H1 (cell line): ENCODE results near the gene ZC3H7B. TPM values are rescaled to one million over a fixed set of nuclear protein-coding genes. Genes with fewer than 3 reads are reported as not detected.

ENCODE experiments used
- CTCF ChIA-PET: fragments of 300-600 bp; sonication (Branson Sonifier 250); formaldehyde crosslinking; loops from one replicate; lab custom pipeline; 2021; ENCODE audit not compliant: partially characterized antibody; lab: Charles Lee
- POLR2A ChIA-PET: fragments of 300-600 bp; sonication (Branson Sonifier 250); formaldehyde crosslinking; loops from one replicate; lab custom pipeline; 2021; ENCODE audit warnings: inconsistent platforms; ENCODE audit not compliant: partially characterized antibody; lab: Charles Lee
- DNase-seq, 2 experiments: peaks; one replicate each; pipeline versions ENCODE4 v3.0.0 to v3.0.0-alpha.2; 2010 to 2022; ENCODE audit warnings: low spot score in 2 of 2, low read depth in 1 of 2, mixed read lengths in 1 of 2
- FAIRE-seq: peaks from 2 replicates; lab custom pipeline; 2011; peaks lifted over from hg19 to GRCh38; lab: Jason Lieb, UNC
- H2AFZ ChIP-seq: 2 replicates; pipeline ENCODE4 v1.8.1; 2012; ENCODE audit warnings: low read length, inconsistent platforms
- H2AK5ac ChIP-seq: 2 replicates; pipeline ENCODE4 v1.6.1; 2013; ENCODE audit warnings: low read depth, low read length
- H2BK120ac ChIP-seq: replicated peaks from 2 replicates; pipeline ENCODE3; 2013; ENCODE audit warnings: low read depth, low read length, inconsistent platforms
- H2BK12ac ChIP-seq: 2 replicates; pipeline ENCODE4 v1.6.1; 2013; ENCODE audit warnings: low read depth, low read length
- H2BK15ac ChIP-seq: 2 replicates; pipeline ENCODE4 v1.6.1; 2013; ENCODE audit warnings: low read length
- H2BK20ac ChIP-seq: 2 replicates; pipeline ENCODE4 v1.6.1; 2013; ENCODE audit warnings: low read length
- H2BK5ac ChIP-seq: 2 replicates; pipeline ENCODE4 v1.6.1; 2013; ENCODE audit warnings: low read depth, low read length
- H3K14ac ChIP-seq: 2 replicates; pipeline ENCODE4 v1.6.1; 2013; ENCODE audit warnings: inconsistent platforms; ENCODE audit not compliant: insufficient read length
- H3K18ac ChIP-seq: 2 replicates; pipeline ENCODE4 v1.6.1; 2013; ENCODE audit warnings: low read length; ENCODE audit errors: extremely low read depth
- H3K23ac ChIP-seq: 2 replicates; pipeline ENCODE4 v1.6.1; 2013; ENCODE audit warnings: inconsistent platforms; ENCODE audit not compliant: insufficient read length
- H3K23me2 ChIP-seq: 2 replicates; pipeline ENCODE4 v1.6.1; 2013; ENCODE audit warnings: low read depth, low read length
- H3K27ac ChIP-seq: 2 replicates; pipeline ENCODE4 v1.6.1; 2011; ENCODE audit warnings: low read depth, low read length, inconsistent platforms
- H3K27me3 ChIP-seq, 4 experiments: replicated peaks in 1 of 4; 1 replicate in 1 of 4; 2 replicates in 3 of 4; pipeline versions ENCODE4 v1.6.1 to v1.8.1; 2011 to 2013; ENCODE audit warnings: low read length in 3 of 4, mild to moderate bottlenecking in 3 of 4, inconsistent platforms in 2 of 4, mixed read lengths in 2 of 4, moderate library complexity in 1 of 4; ENCODE audit not compliant: control insufficient read depth in 3 of 4, insufficient read depth in 3 of 4; ENCODE audit errors: extremely low read depth in 1 of 4
- H3K36me3 ChIP-seq, 4 experiments: 2 replicates each; pipeline versions ENCODE4 v1.6.1 to v1.8.1; 2011 to 2013; ENCODE audit warnings: mild to moderate bottlenecking in 4 of 4, low read length in 3 of 4, moderate library complexity in 2 of 4, control low read depth in 1 of 4, inconsistent platforms in 1 of 4; ENCODE audit not compliant: insufficient read depth in 4 of 4, control insufficient read depth in 2 of 4
- H3K4ac ChIP-seq: replicated peaks from 2 replicates; pipeline ENCODE3; 2013; ENCODE audit warnings: low read length, low read depth, mixed read lengths, inconsistent platforms; ENCODE audit not compliant: insufficient read length
- H3K4me1 ChIP-seq, 4 experiments: replicated peaks in 1 of 4; 1 replicate in 1 of 4; 2 replicates in 3 of 4; pipeline versions ENCODE4 v1.6.1 to v1.8.1; 2011 to 2013; ENCODE audit warnings: low read length in 3 of 4, inconsistent platforms in 2 of 4, mixed read lengths in 1 of 4; ENCODE audit not compliant: insufficient read depth in 4 of 4, control insufficient read depth in 3 of 4
- H3K4me2 ChIP-seq, 2 experiments: 2 replicates each; pipeline versions ENCODE4 v1.6.1 to v1.8.1; 2011 to 2013; ENCODE audit warnings: low read depth in 2 of 2, low read length in 2 of 2, control low read depth in 1 of 2, inconsistent platforms in 1 of 2, mild to moderate bottlenecking in 1 of 2; ENCODE audit not compliant: insufficient read depth in 1 of 2
- H3K4me3 ChIP-seq, 4 experiments: fragments of 200-600, 300-600 bp in 1 of 4; sonication (generic), shearing (Covaris generic), sonication (Bioruptor Twin) in 1 of 4; 2 replicates each; pipeline versions ENCODE4 v1.5.1 to v1.8.1; 2011 to 2016; ENCODE audit warnings: low read length in 4 of 4, low read depth in 3 of 4, control low read depth in 2 of 4, inconsistent platforms in 2 of 4, mild to moderate bottlenecking in 2 of 4, mixed read lengths in 1 of 4, moderate library complexity in 1 of 4; ENCODE audit not compliant: insufficient read depth in 2 of 4; ENCODE audit errors: extremely low read depth in 1 of 4
- H3K56ac ChIP-seq: replicated peaks from 2 replicates; pipeline ENCODE3; 2013; ENCODE audit warnings: low read depth, mild to moderate bottlenecking, mixed read lengths, low read length, inconsistent platforms; ENCODE audit not compliant: insufficient read length
- H3K79me1 ChIP-seq: 2 replicates; pipeline ENCODE4 v1.6.1; 2013; ENCODE audit warnings: low read depth, low read length, control low read depth
- H3K79me2 ChIP-seq, 2 experiments: 2 replicates each; pipeline versions ENCODE4 v1.6.1 to v1.8.1; 2012 to 2013; ENCODE audit warnings: low read length in 2 of 2, mild to moderate bottlenecking in 2 of 2, inconsistent platforms in 1 of 2; ENCODE audit not compliant: insufficient read depth in 2 of 2, control insufficient read depth in 1 of 2
- H3K9ac ChIP-seq, 4 experiments: replicated peaks in 1 of 4; 1 replicate in 1 of 4; 2 replicates in 3 of 4; pipeline versions ENCODE4 v1.6.1 to v1.8.1; 2011 to 2013; ENCODE audit warnings: low read depth in 3 of 4, low read length in 3 of 4, control low read depth in 2 of 4, mild to moderate bottlenecking in 2 of 4, moderate library complexity in 2 of 4, inconsistent platforms in 1 of 4; ENCODE audit errors: extremely low read depth in 1 of 4
- H3K9me3 ChIP-seq, 2 experiments: 2 replicates each; pipeline versions ENCODE4 v1.6.1 to v1.8.1; 2012 to 2013; ENCODE audit warnings: mild to moderate bottlenecking in 2 of 2, moderate library complexity in 2 of 2, control low read depth in 1 of 2, inconsistent platforms in 1 of 2, low read depth in 1 of 2, low read length in 1 of 2, mixed read lengths in 1 of 2; ENCODE audit not compliant: insufficient read depth in 2 of 2
- H4K20me1 ChIP-seq, 2 experiments: replicated peaks in 1 of 2; 2 replicates each; pipeline versions ENCODE3 to v1.8.1; 2011 to 2013; ENCODE audit warnings: inconsistent platforms in 2 of 2, low read length in 2 of 2, mild to moderate bottlenecking in 1 of 2; ENCODE audit not compliant: insufficient read depth in 2 of 2, control insufficient read depth in 1 of 2
- H4K5ac ChIP-seq: 2 replicates; pipeline ENCODE4 v1.6.1; 2013; ENCODE audit warnings: low read length, low read depth, mixed read lengths, inconsistent platforms; ENCODE audit not compliant: insufficient read length
- H4K8ac ChIP-seq: 2 replicates; pipeline ENCODE4 v1.8.0; 2013; ENCODE audit warnings: mild to moderate bottlenecking, moderate library complexity, low read length, inconsistent platforms; ENCODE audit not compliant: insufficient read depth; ENCODE audit errors: extremely low read depth
- H4K91ac ChIP-seq: replicated peaks from 2 replicates; pipeline ENCODE3; 2013; ENCODE audit warnings: low read length, mixed read lengths, inconsistent platforms; ENCODE audit not compliant: insufficient read length
- JUND ChIP-seq: IDR thresholded peaks from 2 replicates; pipeline ENCODE4 v1.6.1; 2011; ENCODE audit warnings: mild to moderate bottlenecking, improper control_type of control experiment, low read length
- RAD21 ChIP-seq, 2 experiments: IDR thresholded peaks in 1 of 2; conservative IDR thresholded peaks in 1 of 2; 2 replicates each; pipeline ENCODE4 v1.6.1; 2011; ENCODE audit warnings: low read depth in 2 of 2, low read length in 2 of 2, improper control_type of control experiment in 1 of 2, inconsistent platforms in 1 of 2, mild to moderate bottlenecking in 1 of 2, moderate library complexity in 1 of 2
- TAF1 ChIP-seq: IDR thresholded peaks from 2 replicates; pipeline ENCODE4 v1.6.1; 2011; ENCODE audit warnings: mild to moderate bottlenecking, low read depth, low read length
- WGBS, 2 experiments: shearing (Covaris generic) in 1 of 2; methylation state at CpG; one replicate each; pipeline versions ENCODE4 v1.1.6 to v1.1.7; 2013 to 2015; ENCODE audit warnings: low lambda C conversion rate in 2 of 2, mixed read lengths in 2 of 2, inconsistent platforms in 1 of 2, low coverage in 1 of 2, missing lambda C conversion rate in 1 of 2; ENCODE audit not compliant: insufficient replicate concordance in 2 of 2, insufficient coverage in 1 of 2, insufficient read length in 1 of 2; ENCODE audit errors: extremely low coverage in 1 of 2, missing lambda C conversion rate in 1 of 2; 5-methylcytosine and 5-hydroxymethylcytosine counted together
- polyA plus RNA-seq, 7 experiments: library from polyadenylated mRNA; depleted of rRNA in 3 of 7; stranded (reverse) in 5 of 7; unstranded in 2 of 7; fragments of >200 nt in 5 of 7; fragments of 200-250 nt in 2 of 7; gene quantifications; 1 replicate in 5 of 7; 2 replicates in 1 of 7; 4 replicates in 1 of 7; pipeline versions ENCODE4 v1.2.1 to v1.2.3, GENCODE V29; 2011 to 2013; ENCODE audit warnings: missing spikeins in 2 of 7, mixed read lengths in 2 of 7
- total RNA-seq: library from RNA; stranded (reverse); fragmentation: NEBNext Ultra II Directional; extraction: Animal tissue kit (Norgen Biotek cat#: 25700); gene quantifications from 2 replicates; pipeline ENCODE4 v1.2.1, GENCODE V29; 2021

ZC3H7B gene
- total and polyA plus RNA-seq, 2 of the 8 experiments (the other 6 are each of a cell fraction or from before 2014, with no cell fraction given): 35.5 to 78.6 TPM

GRCh38 chr22:41288245-41288946 lies 12.9 kb upstream of the ZC3H7B start:
- no peak overlapping the region for H3K4me3 ChIP-seq
- WGBS, 2 experiments: 82% methylated on average over 9 of the region's 9 CpGs; no CpG with 5 or more reads in 1 of the 2 experiments

More at GRCh38 chr22:41288245-41288946, 12.9 kb upstream of the ZC3H7B start:
- no peak for FAIRE-seq
- Histone ChIP-seq H2BK5ac (peak overlapping the region; percentile 58), H2BK12ac (peak overlapping the region; percentile 3), H3K23me2 (peaks cover 3% of the 10 kb centered on the region; the same call in 1 of the 2 replicates), H4K5ac (peak overlapping the region; percentile 25), H3K23ac (no peak overlapping the region), H2BK15ac (no peak overlapping the region), H3K14ac (no peak overlapping the region), H4K20me1 (peaks cover 2 to 3% of the 10 kb centered on the region in 2 experiments), H3K4me1 (peaks cover 2 to 20% (median 10%) of the 10 kb centered on the region in 4 experiments; a peak in 6 of 7 replicates), H3K27me3 (no peaks in the 10 kb centered on the region), H4K91ac (no peak overlapping the region), H3K79me1 (peaks cover 5% of the 10 kb centered on the region; the same call in 1 of the 2 replicates), H3K56ac (no peak overlapping the region), H4K8ac (no peak overlapping the region), H2BK20ac (no peak overlapping the region), H3K18ac (peak overlapping the region; percentile 7), H3K4ac (no peak overlapping the region), H3K9me3 (no peaks in the 10 kb centered on the region), H3K27ac (peak overlapping the region; percentile 55; the same call in 1 of the 2 replicates), H3K36me3 (peaks cover 1 to 13% (median 3%) of the 10 kb centered on the region in 4 experiments; a peak in 4 of 8 replicates), H3K9ac (peak overlapping the region in 2 of 4 experiments; percentile 17 to 42; a peak in 1 of 7 replicates), H2AK5ac (peak overlapping the region; percentile 2; the same call in 1 of the 2 replicates), H2AFZ (no peak overlapping the region), H3K4me2 (no peak overlapping the region), H2BK120ac (no peak overlapping the region), H3K79me2 (peaks cover 5 to 21% of the 10 kb centered on the region in 2 experiments; a peak in 3 of 4 replicates)
- 0 out of 2 replicates have a peak, but pooled peaks have one; percentile 45 for TF ChIP-seq TAF1
- no peak for TF ChIP-seq RAD21 (IDR thresholded peaks at IDR 0.05 in 1 of 2, conservative IDR thresholded peaks at IDR 0.05 in 1 of 2; ENCODE audit: low read depth in 2 of 2, low read length in 2 of 2)
- TF ChIP-seq JUND: peak; percentile 53; the same call in 1 of the 2 replicates
- CTCF ChIA-PET: interaction anchor here (0.6 to 1.6 kb wide), 4 partner anchors 11 to 178 kb away, joined by 3 read pairs; no protein-coding TSS in a partner anchor
- DNase-seq: no peak
- POLR2A ChIA-PET: interaction anchor here (0.9 to 4.5 kb wide), 6 partner anchors 13 to 158 kb away, joined by 3 to 24 read pairs (median 5); partner anchors contain the start of genes TEF, TOB2 and ZC3H7B
